GM18505 (cell line): ENCODE data around the gene NDUFV3.
A peak's percentile ranks its signal among the peaks of the same experiment; 100 is the strongest.
"Not testable (repeated sequence)": the region's sequence is repeated elsewhere in the genome, so short reads cannot be mapped to it uniquely, and the experiment has no call there.

Experiments
- ATAC-seq: cut with Tn5 transposase; IDR thresholded peaks from one replicate; pipeline ENCODE4 v1.9.1; 2021; ENCODE audit not compliant: unreplicated experiment
- POLR2A ChIP-seq: IDR thresholded peaks from 4 replicates; pipeline ENCODE4 v1.6.1; 2011; ENCODE audit warnings: borderline replicate concordance; ENCODE audit not compliant: insufficient read depth, insufficient read length; ENCODE audit errors: extremely low read depth

Gene NDUFV3

DNA sequence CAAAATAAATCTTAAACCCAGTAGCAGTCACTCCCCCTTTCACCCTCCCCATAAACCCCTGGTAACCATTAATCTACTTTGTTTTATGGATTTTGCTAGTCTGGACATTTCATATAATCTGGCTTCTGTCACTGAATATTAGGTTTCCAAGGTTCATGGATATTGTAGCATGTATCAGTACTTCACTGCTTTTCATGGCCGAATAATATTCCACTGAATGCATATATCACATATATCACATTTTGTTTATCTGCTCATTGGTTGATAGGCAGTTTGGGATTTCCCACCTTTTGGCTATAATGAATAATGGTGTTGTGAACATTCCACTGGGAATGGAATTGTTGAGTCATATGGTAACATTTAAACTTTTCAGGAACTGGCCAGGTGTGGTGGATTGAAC is 9.2 kb upstream of the NDUFV3 start:
- ATAC-seq = no peak
- no peak for TF ChIP-seq POLR2A

DNA sequence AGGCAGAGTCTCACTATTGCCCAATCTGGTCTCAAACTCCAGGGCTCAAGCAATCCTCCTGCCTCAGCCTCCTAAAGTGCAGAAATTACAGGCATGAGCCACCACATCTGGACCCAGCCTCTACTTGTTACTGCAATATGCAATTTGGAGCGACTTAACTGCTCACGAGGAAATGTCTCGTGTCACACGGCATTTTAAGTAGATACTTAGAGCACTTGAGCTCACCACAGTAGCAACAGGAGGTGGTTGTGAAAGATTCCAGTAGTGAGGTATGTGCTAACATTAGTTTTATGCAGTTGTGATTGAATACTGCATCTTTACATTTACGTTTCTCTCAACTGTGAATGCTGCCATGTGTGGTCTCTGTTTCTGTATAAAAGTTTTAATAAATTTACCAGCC is 5.8 kb upstream of the NDUFV3 start:
- TF ChIP-seq POLR2A = no peak
- ATAC-seq = no peak

DNA sequence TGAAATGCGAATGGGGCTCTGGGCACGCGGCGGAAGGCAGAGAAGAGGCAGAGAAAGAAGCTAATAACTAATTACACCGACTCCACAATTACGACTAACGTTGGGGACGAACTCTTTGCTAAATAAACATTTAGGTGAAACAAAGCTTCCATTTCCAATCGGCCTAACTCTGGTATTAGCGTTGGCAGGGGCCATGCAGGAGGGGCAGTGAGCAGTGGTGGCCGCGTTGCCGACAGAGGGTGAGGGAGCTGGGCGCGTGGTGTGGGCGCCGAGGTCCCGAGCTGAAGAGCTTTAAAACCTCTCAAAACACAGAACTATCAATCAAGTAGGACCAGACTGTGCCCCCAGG is 553 bp upstream of the NDUFV3 start:
- no peak for TF ChIP-seq POLR2A
- ATAC-seq = no peak

DNA sequence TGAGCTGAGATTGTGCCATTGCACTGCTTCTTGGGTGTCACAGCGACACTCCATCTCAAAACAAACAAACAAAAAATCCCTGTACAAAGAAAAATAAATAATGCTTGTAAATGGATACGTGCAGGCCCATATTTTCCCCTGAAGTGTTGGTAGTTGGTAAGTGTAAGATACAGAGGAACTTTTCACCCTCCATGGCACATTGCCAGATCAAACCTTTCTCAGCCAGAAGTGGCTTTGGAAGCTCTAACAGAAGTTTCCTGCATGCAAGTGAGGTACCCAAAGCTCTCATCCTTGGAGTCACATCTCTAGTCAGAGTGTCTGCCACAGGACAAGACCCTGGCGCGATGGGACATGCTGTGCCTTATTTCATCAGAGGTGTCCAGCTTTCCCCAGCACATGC is 7.3 kb downstream of the NDUFV3 start:
- ATAC-seq = no peak
- no peak for TF ChIP-seq POLR2A

DNA sequence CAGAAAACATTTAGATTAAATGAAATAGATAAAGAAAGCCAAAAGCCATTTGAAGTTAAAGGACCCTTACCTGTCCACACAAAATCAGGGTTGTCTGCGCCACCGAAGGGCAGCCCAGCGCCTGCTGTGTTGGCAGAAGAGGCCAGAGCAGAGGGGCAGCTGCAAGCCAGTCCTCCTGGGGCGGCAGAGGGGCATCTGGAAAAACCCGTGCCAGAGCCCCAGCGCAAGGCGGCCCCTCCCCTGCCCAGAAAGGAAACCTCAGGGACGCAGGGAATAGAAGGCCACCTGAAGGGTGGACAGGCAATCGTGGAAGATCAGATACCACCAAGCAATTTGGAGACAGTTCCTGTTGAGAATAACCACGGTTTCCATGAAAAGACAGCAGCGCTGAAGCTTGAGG is 10.7 kb downstream of the NDUFV3 start:
- no peak for TF ChIP-seq POLR2A
- no peak for ATAC-seq

DNA sequence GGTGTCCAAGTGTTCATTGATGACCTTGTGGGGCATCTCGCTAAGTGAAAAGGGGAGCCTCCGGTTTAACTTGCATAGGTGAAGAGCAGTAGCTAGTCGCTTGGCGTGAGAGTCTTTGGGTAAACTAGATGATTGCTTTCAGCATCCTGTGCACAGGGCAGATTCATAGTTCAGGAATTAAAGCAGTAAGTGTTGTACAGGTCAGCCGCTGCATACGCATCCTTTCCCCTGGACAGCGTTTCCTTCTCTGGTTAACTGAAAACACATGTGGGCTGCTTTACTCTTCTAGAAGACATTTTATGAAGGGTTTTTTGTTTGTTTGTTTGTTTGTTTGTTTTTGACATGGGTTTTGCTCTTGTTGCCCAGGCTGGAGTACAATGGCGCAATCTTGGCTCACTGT is 12.1 kb downstream of the NDUFV3 start:
- TF ChIP-seq POLR2A = no peak
- no peak for ATAC-seq

DNA sequence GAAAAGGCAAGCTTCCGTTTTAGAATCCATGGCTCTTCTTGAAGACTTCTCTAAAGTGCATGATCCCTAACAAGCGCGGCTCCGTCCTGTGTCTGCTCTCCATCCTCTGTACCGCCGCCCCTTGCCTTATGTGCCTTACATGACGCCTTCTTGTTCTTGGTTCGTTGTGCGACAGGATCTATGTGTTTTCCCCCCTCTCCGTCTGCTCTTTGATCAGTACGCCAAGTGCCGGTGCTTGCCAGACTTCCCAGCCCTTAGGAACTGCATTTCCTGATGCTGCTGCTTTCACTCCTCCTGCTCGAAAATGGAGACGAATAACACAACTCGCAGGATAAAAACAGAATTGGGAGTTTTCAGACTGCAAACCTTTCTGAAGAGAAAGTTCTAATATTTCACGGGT is 13.1 kb downstream of the NDUFV3 start:
- TF ChIP-seq POLR2A = no peak

DNA sequence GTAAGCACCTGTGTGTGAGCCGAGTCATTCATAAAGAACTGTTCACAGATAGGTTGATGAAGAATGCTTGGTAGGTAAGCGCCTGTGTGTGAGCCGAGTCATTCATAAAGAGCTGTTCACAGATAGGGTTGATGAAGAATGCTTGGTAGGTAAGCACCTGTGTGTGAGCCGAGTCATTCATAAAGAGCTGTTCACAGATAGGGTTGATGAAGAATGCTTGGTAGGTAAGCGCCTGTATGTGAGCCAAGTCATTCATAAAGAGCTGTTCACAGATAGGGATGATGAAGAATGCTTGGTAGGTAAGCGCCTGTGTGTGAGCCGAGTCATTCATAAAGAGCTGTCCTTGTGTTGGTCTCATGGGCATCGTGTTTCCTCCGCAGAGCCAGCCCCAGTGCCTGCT is 15.4 kb downstream of the NDUFV3 start:
- not testable (repeated sequence) for ATAC-seq

More for the DNA sequence above, 13.1 kb downstream of the NDUFV3 start:
- no peak for ATAC-seq

DNA sequence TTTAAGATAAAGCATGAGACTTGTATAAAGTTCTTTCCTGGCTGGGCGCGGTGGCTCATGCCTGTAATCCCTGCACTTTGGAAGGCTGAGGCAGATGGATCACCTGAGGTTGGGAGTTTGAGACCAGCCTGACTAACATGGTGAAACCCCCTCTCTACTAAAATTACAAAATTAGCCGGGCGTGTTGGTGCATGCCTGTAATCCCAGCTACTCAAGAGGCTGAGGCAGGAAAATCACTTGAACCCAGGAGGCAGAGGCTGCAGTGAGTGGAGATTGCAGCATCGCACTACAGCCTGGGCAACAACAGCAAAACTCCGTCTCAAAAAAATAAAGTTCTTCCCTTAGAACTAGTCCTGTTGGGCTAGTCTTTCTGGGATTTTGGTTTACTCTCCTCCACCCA is 18.8 kb downstream of the NDUFV3 start:
- not testable (repeated sequence) for ATAC-seq

DNA sequence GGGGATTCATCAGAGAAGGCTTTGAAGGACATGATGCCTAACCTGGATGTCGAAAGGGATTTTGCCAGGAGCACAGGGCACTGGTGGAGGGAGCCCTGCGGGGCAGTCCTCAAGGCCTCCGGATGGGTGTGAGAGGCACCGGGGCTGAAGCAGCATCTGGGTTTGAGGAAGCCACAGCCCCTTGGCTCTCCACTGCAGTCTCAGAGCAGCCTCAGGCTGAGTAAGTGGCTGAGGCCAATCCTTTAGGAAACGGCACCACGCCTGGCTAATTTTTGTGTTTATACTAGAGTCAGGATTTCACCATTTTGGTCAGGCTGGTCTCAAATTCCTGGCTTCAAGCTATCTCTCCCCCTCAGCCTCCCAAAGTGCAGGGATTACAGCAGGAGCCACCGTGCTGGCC is 20.4 kb downstream of the NDUFV3 start:
- ATAC-seq = no peak
- no peak for TF ChIP-seq POLR2A

DNA sequence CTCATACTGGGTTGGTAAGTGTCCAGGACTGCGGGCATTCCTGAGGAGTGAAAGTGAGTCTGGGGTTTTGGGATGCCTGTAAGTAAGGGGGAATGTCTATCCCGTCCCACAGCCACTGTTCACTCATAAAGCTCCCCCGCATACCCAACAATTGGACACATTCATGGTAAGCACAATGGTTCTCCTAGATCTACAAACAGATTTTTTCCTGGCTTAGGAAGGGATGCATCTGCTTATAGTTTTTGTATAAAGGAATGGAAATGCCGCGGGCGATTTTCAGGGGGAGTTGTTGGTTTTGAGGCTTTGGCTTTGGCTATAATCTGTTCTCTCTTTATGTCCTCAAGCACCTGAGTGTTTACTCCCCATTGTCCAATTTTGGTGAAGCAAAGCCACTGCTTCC is 25.2 kb downstream of the NDUFV3 start:
- TF ChIP-seq POLR2A = no peak
- no peak for ATAC-seq

DNA sequence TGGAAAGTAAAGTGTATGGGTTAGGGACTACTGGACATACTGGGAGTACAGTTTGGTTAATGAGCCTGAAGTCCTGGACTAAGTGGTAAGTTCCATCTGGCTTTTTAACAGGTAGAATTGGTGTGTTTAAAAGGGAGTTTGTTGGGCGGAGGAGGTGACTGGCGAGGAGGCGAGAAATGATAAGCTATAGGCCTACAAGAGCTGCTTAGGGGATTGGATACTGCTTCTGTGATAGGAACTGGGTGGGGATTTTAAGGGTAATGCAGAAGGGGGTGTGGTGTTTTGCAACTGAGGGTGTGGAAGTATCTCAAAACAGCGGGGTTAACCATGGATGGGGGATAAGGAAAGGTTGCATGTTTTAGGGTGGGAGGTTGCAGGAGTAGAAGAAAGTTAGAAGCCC is 28.8 kb downstream of the NDUFV3 start:
- no peak for ATAC-seq
- TF ChIP-seq POLR2A = no peak

DNA sequence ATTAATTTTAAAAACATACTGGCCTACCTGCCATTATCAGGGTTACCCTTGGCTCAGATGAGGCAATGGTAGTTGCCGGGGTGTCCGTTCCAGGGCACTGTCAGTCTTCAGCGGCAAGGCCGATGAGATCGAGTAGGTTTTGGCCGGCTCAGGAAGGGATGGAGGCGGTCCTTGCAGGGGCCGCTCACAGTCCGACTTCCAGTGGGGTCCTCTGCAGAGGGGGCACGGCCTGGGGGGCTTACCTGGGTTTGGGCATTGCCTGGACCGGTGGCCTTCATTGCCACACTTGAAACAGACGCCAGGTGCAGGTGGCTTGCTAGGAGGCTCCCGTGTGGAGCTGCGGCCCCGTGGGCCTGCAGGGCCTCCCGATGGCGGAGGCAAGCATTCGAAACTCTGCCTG is 29.8 kb downstream of the NDUFV3 start:
- no peak for ATAC-seq
- no peak for TF ChIP-seq POLR2A

DNA sequence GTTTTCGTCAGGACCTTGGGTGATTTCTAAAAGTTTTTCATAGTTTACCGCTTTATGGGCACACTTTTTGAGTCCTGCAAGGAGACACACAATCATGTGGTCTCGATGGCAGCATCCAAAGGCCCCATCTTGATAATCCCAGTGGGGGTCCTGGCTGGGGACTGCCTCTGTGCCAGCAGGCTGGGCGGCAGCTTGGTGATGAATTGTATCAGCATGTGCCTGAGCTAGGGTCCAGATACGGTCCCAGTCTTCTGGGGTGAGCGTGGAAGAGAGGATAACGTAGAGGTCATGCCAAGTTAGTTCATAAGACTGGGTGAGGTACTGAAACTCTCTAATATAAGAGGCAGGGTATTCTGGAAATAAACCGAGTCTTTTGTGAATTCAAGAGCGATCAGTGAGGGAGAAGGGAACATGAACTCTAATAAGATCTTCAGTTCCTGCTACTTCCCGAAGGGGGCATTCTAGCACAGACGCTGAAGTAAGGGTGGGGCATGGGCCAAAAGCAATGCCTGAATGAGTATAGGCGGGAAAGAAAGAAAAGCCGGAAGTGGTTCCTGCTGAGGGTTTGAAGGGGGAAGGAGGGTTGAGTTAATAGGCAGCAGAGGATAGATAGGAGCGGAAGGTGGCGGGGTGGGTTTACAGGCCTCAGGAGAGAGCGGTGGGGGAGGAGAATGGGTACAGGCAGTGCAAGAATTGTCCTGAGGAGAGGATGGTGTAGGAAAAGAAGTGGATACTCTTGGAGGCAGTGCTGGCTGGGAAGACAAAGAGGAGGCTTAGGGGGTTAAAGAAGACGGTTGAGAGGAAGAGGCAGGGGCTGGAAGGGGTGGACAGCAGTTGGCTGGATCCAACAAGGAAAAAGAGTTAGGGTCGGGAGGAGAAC is 30.7 kb downstream of the NDUFV3 start:
- TF ChIP-seq POLR2A = no peak
- ATAC-seq = peak; percentile 62

DNA sequence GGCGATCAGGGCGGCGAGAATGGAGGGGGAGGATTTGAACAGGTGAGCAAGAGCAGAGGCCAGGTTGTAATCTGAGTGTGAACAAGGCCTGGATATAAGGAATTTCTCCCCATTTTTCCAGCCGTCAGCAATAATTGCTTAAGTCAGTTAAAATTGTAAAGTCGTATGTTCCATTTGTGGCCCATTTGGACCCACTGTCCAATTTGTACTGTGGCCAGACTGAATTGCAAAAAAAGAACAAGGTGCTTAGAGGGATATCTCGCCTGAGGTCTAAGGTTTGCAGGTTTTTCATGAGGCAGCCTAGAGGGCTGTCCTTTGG is 31.3 kb downstream of the NDUFV3 start:
- TF ChIP-seq POLR2A = no peak
- ATAC-seq = no peak

DNA sequence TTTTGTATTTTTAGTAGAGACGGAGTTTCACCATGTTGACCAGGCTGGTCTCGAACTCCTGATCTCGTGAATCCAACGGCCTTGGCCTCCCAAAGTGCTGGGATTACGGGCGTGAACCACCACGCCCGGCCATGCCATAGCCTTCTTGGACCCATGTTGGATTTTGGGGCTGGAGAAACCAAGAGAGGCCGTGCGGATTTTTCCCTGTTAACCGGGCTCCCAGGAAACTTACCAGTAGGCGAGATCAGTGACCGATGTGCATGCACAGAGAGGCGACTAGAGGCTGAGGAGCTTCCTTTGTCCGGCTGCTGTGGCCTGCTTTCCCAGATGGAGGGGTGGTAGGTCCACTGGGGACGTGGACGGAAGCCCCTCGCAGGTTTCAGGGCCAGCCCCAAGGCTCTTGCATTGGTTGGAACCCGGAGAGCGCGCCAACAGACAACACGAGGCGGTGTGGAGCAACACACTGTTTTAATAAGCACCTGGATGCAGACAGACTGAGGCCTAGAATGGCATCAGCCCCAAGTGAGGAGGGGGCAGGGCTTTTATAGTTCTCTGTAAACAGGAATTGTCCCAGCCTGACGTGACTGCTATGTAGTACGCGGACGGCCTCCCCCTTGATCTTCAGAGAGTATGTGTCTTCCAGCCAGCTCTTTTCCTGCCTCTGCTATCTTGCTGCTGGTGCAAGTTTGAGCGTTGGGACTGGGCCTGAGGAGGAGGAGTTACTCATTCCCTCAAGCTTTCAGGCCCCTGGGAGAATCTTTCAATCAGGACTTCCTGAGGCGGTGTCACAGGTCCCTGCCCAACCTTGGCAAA is 32.2 kb downstream of the NDUFV3 start, which contains the start of gene ERVH48-1:
ERVH48-1 (minus strand) TSS at position 517 of the 813 bp plus-strand sequence. CDS start 6,624 bp downstream, outside the sequence.
- ATAC-seq = no peak
- no peak for TF ChIP-seq POLR2A

DNA sequence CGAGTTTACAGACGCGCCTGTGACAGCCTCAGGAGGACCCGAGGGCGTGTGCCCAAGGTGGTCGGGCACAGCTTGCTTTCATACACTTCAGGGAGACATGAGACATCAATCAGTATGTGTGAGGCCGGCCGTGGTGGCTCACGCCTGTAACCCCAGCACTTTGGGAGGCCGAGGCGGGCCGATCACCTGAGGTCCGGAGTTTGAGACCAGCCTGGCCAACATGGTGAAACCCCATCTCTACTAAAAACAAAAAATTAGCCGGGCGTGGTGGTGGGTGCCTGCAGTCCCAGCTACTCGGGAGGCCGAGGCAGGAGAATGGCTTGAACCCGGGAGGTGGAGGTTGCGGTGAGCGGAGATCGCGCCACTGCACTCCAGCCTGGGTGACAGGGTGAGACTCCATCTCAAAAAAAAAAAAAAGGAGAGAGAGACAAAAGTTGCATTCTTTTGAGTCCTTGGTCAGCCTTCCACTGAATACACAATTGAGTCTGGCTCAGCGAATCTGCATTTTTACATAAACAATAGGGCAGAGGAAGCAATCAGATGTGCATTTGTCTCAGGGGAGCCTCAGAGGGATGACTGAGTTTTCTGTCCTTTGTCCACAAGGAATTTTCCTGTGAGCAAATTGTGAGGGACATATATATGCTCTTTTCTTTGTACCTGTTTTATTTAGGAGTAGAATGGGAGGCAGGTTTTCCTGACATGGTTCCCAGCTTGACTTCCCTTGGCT is 34.5 kb downstream of the NDUFV3 start:
- not testable (repeated sequence) for ATAC-seq
